Muscle of back (tissue), 11 donors: Measurements from ENCODE around the gene EPG5. TPM values are rescaled to one million over a fixed set of nuclear protein-coding genes. Genes with fewer than 3 reads are reported as not detected.
"Not testable (repeated sequence)": the region's sequence is repeated elsewhere in the genome, so short reads cannot be mapped to it uniquely, and the experiment has no call there.

Experiments used
- DNase-seq, 3 donors: peaks; one replicate each; pipeline versions ENCODE4 v3.0.0 to v3.0.0-alpha.2; 2013
- polyA plus RNA-seq, 10 donors: library from polyadenylated mRNA; unstranded; fragments of 120-200 nt; gene quantifications; one replicate each; pipeline ENCODE4 v1.2.1, GENCODE V29; 2013; ENCODE audit not compliant: insufficient read length in 10 of 10

Gene EPG5
- polyA plus RNA-seq, 10 donors, result 8.2 to 17.7 (median 11.0) TPM

DNA sequence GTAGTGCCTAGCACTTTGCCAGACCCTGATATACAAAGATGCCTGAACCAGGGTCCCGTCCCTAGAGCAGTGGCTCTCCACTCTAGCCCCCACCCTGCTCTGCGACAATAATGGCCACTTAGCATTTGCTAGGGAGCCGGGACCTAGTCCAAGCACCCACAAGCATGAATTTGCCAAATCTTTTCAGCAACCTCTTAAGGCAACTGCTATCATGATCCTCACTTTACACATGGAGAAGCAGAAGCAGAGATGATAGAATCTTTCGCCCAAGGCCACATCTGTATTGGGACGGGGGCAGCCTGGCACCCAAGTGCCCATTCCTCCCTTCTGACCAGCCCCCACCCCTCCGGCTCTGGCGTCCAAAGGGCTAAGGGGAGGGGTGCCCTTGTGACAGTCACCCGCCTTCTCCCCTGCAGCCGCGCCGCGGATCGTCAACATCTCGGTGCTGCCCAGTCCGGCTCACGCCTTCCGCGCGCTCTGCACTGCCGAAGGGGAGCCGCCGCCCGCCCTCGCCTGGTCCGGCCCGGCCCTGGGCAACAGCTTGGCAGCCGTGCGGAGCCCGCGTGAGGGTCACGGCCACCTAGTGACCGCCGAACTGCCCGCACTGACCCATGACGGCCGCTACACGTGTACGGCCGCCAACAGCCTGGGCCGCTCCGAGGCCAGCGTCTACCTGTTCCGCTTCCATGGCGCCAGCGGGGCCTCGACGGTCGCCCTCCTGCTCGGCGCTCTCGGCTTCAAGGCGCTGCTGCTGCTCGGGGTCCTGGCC, 128.6 kb downstream of the EPG5 start:
- peak in 1 of 3 donors; percentile 41 for DNase-seq

- DNase-seq, result peak in 2 of 3 donors; percentile 27 to 62
Observed at GRCh38 chr18:45837283-45838070, 129.7 kb downstream of the EPG5 start.

DNA sequence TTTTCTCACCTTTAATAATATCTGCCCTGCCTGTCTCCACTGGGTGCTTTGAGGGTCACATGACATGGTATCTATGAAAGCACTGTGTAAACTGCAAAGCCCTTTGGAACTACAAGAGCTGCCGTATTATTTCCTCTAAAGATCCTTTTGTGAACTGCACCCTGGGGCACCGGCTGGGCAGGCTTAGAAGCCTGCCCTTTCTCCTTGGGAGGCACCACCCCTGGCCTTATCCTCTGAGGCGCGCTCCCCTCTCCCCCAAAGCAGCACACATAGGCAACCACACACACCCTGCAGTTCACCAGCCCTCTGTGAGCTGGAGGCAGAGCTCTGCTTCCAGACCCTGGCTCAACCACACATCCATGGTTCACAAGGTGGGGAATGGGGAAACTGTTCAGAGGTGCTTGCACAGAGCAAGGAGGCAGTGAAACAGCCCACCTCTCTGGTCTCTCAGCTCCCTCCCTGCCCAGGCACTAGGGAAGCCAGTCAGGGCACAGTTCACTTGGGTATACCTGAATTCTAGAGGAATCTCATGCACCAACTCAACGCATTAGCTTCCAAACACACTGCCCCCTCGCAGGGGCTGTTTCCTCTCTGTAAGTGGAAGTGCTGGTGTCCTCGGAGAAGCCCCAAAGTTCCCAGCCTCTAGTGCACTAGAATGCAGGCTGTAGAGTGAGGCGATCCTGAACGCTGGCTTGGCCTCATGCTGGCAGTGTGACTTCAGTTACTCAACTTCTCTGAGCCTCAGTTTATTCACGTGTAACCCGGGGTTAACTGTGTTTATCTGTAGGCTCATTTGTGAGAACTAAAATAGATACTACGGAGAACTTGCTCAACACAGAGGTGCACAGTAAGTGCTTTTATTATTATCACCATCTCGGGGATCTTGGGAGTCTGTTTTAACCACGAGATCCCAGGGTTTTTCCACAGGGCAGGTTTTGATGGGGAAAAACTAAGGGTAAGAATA, 130.6 kb downstream of the EPG5 start:
- no peak for DNase-seq

- no peak for DNase-seq
Observed at GRCh38 chr18:45835057-45835636, 132.0 kb downstream of the EPG5 start.

DNA sequence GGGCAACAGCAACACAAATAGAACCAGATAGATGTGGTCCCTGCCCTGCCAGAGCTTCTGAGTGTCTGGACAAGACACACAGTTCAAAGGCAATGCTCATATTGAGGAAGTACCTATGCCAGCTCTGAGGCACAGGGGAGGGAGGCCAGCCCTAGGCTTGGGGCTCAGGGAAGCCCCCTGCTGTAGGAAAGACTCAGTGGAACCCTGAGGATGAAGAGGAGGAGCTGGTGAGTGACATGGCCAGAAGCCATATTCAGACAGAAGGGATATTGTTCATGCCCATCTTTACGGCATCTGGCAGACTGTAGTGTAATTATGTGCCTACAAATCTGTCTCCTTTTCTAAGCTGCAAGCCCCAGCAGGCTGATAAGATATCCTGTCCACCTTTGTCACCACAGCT, 132.8 kb downstream of the EPG5 start:
- DNase-seq, result no peak

GRCh38 chr18:45833846-45834245, 133.3 kb downstream of the EPG5 start:
- no peak for DNase-seq

DNA sequence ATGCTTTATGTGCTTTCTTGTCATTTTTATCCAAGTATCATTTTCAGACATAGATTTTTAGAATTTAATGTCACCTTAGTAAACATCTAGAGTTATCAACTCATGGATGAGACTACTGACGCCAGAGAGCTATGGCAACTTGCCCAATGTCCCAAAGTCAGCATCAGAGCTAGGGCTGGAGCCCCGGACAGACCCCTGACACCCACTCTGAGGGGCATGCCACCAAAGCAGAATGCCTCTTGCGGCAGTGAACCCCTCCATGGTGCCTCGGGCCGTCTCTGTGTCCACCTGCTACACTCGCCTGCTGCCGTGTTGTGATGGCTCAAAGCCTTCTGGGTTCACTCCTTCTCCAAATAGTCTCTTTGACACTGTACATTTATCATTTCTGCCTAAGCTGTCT, 136.2 kb downstream of the EPG5 start:
- no peak for DNase-seq

- DNase-seq, result no peak
Observed at GRCh38 chr18:45829855-45830254, 137.3 kb downstream of the EPG5 start.

DNA sequence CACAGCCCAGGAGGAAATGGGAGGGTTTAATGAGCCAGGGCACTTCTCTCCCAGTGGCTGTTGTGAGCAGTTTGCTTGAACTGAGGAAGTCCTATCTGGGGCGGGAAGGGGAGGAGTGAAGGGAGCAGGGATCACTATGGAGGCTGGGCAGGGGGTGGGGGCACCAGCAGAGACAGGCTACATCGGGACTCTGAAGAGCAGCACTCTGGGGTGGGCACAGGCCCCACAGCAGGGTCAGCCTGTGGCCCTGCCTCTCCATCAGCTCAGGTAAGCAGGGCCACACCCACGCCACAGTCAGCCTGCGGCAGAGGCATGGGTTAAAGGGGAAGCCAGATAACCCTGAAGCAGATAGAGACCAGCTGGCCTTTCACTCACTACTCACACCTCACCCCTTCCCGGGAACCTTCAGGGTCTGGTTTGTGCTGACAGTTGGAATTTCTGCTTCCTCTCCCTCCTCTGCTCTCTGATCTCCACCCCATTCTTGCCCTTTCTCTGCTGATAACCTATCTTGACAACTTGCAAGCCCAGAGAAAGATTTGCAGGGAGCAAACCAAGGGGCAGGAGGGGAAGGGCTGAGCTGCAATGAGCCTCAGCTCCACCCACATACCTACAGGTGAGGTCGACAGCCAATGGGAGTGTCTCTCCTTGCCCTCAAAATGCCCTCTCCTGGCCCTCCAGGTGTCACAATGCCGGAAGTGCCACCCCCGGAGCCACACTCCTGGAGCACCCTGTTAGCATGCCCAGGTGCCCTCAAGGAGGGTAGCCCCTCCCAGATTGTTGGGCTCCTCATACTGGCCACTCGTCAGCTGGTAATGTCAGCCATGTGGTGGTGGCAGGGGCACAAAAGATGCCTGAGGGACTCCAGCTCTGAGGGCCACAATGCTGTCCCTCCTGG, 138.0 kb downstream of the EPG5 start:
- no peak for DNase-seq

DNA sequence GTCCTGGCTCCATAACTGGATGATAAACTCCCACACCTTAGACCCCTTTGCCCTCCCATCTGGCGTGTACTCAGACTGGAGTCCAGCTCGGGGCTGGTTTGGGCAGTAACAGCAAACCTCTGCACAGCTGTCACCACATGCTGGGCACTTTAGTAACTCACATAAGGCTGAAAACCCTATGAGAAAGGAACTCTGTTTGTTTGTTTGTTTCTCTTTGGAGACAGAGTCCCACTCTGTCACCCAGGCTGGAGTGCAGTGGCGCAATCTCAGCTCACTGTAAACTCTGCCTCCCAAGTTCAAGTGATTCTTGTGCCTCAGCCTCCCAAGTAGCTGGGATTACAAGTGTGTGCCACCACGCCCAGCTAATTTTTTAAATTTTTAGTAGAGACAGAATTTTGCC, 140.4 kb downstream of the EPG5 start:
- not testable (repeated sequence) for DNase-seq

DNA sequence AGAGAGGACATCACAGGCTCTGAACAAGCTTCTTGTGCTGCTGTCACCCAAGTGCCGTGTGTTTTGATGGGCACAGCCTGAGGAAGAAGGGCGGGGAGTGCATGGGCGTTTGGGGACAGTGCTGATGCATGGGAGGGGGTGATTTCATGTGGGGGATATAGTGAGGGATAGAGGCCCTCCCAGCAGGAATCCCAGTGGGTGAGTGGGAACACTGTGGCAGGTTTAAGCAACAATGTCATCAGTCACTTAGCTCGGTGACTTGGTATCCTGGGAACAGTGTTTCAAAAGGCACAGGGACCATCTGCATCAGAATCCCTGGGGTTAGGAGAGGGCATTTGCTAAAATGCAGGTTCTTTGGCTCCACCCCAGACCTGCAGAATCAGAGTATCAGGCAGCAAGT, 141.0 kb downstream of the EPG5 start:
- DNase-seq, result no peak

DNA sequence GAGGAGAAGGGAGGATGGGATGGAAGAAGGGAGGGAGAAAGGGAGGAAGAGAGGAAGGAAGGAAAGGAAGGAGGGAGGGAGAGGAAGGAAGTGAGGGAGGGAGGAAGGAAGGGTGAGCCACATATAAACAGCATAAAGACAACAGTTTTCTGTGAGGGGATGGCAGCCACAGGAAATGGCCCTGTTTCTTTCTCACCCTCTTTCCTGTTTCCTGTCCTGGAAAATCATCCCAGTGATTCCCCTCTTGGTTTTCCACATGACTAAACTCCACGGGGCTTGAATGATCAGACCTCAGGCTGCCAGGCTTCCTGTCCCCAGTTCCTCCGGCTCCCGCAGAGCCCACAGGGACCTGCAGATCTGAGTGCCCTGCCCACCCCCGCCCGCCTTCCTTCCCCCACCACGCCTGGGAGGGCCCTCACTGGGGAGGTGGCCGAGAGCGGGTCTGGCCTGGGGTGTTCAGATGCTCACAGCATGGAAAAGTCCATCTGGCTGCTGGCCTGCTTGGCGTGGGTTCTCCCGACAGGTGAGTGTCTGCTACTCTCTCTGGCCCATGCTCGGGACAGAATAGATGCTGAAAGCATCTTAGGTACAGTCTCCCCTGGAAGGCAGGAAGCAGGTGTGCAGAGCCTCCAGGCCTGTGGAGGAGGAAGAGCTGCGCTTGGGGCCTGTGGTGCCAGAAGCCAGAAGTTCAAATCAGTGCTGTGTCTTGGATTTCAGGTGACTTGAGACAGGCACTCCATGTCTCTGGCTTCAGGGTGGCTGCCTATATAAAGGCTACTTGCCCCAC, 141.7 kb downstream of the EPG5 start, which contains the start of gene SIGLEC15:
SIGLEC15 (plus strand) TSS at position 418 of the 787 bp plus-strand sequence; CDS start at position 472, 54 bp downstream.
- no peak for DNase-seq

DNA sequence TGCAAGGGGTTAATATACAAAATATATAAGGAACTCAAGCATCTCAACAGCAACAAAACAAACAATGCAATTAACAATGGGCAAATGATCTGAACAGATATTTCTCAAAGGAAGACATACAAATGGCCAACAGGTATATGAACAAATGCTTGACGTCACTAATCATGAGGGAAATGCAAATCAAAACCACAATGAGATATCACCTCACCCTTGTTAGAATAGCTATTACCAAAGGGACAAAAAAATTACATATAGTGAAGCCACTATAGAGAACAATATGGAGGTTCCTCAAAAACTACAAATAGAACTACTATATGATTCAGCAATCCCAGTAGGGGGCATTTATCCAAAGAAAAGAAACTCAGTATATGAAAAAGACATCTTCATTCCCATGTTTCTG, 145.4 kb downstream of the EPG5 start:
- DNase-seq, result no peak

GRCh38 chr18:45821026-45821425, 146.1 kb downstream of the EPG5 start:
- DNase-seq, result no peak

DNA sequence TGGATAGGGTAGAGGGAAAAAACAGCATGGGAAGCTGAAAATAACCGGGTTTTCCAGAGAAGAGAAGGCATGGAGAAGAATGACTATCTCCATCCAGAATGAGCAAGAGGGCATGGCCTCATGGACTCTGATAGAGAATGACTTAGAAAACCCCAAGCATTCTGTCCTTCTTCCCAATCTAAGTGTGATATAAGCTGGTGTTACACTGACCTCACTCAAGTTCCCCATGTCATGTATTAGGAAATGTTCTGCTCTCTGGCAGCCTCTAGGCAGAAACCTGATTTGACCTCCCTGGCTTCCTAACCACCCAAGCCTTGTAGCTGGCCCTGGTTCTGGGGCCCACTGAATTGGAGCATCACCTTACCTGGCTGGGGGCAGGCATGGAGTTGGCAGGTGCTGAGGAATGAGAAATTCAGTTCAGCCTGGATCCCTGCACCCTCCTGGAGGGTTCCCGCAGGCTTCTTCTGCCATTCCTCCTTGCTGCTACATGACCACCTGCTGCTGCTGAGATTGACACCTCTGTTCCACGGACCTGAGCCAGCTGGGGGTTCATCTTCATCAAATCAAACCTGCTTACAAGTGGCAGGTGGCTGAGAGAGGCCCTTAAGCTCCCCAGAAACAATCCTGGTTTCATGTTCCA, 146.9 kb downstream of the EPG5 start:
- no peak for DNase-seq

- DNase-seq, result not testable (repeated sequence)
Observed at GRCh38 chr18:45818765-45819164, 148.4 kb downstream of the EPG5 start.

- DNase-seq, result no peak
Observed at GRCh38 chr18:45817543-45817942, 149.6 kb downstream of the EPG5 start.

DNA sequence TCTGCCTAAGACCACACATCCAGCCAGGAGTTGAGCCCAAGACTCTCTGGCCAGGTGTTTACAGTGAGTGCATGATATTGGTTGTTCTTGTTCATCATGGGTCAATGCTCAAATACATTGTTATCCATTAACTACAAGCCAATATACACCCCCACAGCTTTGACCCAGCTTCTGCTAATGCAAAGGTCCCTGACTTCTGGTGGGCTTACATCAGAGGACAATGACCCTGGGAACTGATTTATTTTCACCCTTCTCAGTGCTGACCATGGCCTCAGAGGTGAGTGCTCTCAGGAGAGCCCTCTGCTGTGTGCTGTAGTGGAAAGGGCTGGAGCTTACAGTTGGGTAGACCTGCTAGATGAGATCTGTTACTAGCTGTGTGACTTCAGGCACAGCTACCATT, 152.4 kb downstream of the EPG5 start:
- DNase-seq, result not testable (repeated sequence)

- not testable (repeated sequence) for DNase-seq
Observed at GRCh38 chr18:45807144-45807543, 160.0 kb downstream of the EPG5 start.
